K562 (cell line): Measurements from ENCODE around the gene SFXN3. TPM values are rescaled to one million over a fixed set of nuclear protein-coding genes. Genes with fewer than 3 reads are reported as not detected.

Experiments used
- ATAC-seq: fragments of 200-7000 bp; cut with Tn5 transposase; 3 replicates; pipeline ENCODE4 v1.9.1; 2020; ENCODE audit warnings: moderate library complexity
- BruUV-seq: library from RNA; stranded (reverse); fragments of 400-500 nt; replicated peaks from 2 replicates; lab custom pipeline; 2021; lab: Mats Ljungman, UMichigan
- CTCF ChIA-PET: fragments of 300-600 bp; formaldehyde crosslinking; extraction: SDS; loops from one replicate; lab custom pipeline; 2021; ENCODE audit warnings: low intra/inter-chr PET ratio; lab: Yijun Ruan, JAX
- POLR2A ChIA-PET: fragments of 300-600, 350-650 bp; sonication (Branson Sonifier 250); formaldehyde crosslinking; extraction: SDS; loops from one replicate; lab custom pipeline; 2021; ENCODE audit warnings: antibody characterized with exemption, inconsistent platforms; lab: Yijun Ruan, JAX
- DNase-seq, 4 experiments: peaks; one replicate each; pipeline versions ENCODE4 v3.0.0 to v3.0.0-alpha.2; 2011 to 2018; ENCODE audit warnings: low spot score in 3 of 4, mixed read lengths in 3 of 4; ENCODE audit errors: extremely low read depth in 1 of 4
- FAIRE-seq: peaks from 2 replicates; lab custom pipeline; 2011; peaks lifted over from hg19 to GRCh38; lab: Jason Lieb, UNC
- H2AFZ ChIP-seq: 2 replicates; pipeline ENCODE4 v1.6.0; 2011; ENCODE audit warnings: low read depth, low read length, control low read depth, inconsistent platforms
- H3K27ac ChIP-seq: fragments of 200-600 bp; 3 replicates; pipeline ENCODE4 v1.8.0; 2011; ENCODE audit warnings: low read depth, mild to moderate bottlenecking, control low read depth, inconsistent platforms, low read length, moderate library complexity, mixed read lengths; ENCODE audit errors: extremely low read depth
- H3K27me3 ChIP-seq, 2 experiments: fragments of 300-600 bp in 1 of 2; 2 replicates in 1 of 2; 3 replicates in 1 of 2; pipeline versions ENCODE4 v1.6.0 to v1.8.0; 2011; ENCODE audit warnings: inconsistent platforms in 2 of 2, low read length in 2 of 2, mild to moderate bottlenecking in 1 of 2, mixed read lengths in 1 of 2, moderate library complexity in 1 of 2; ENCODE audit not compliant: control insufficient read depth in 2 of 2, insufficient read depth in 2 of 2
- H3K36me3 ChIP-seq: fragments of 300-600 bp; 3 replicates; pipeline ENCODE4 v1.8.0; 2011; ENCODE audit warnings: mild to moderate bottlenecking, low read length, inconsistent platforms; ENCODE audit not compliant: control insufficient read depth, insufficient read depth
- H3K4me1 ChIP-seq, 2 experiments: fragments of 200-600 bp in 1 of 2; replicated peaks in 1 of 2; 2 replicates in 1 of 2; 3 replicates in 1 of 2; pipeline versions ENCODE4 v1.5.1 to v1.8.0; 2011; ENCODE audit warnings: inconsistent platforms in 2 of 2, low read length in 2 of 2, mild to moderate bottlenecking in 1 of 2, mixed read lengths in 1 of 2, moderate library complexity in 1 of 2; ENCODE audit not compliant: control insufficient read depth in 2 of 2, insufficient read depth in 2 of 2
- H3K4me2 ChIP-seq: 2 replicates; pipeline ENCODE4 v1.6.1; 2011; ENCODE audit warnings: low read length, control low read depth, inconsistent platforms, mixed read lengths; ENCODE audit not compliant: insufficient read depth
- H3K4me3 ChIP-seq: fragments of 200-600 bp; sonication (generic), shearing (Covaris generic); 2 replicates; pipeline ENCODE4 v1.5.1; 2016; ENCODE audit warnings: control low read depth, inconsistent platforms
- H3K79me2 ChIP-seq: fragments of 200-600 bp; 3 replicates; pipeline ENCODE4 v1.8.0; 2011; ENCODE audit warnings: low read length, inconsistent platforms; ENCODE audit not compliant: control insufficient read depth, insufficient read depth
- H3K9ac ChIP-seq, 2 experiments: 2 replicates each; pipeline versions ENCODE4 v1.6.0 to v1.6.1; 2011; ENCODE audit warnings: low read depth in 2 of 2, low read length in 2 of 2, control low read depth in 1 of 2, inconsistent platforms in 1 of 2, mild to moderate bottlenecking in 1 of 2, mixed read lengths in 1 of 2; ENCODE audit not compliant: insufficient read depth in 1 of 2
- H3K9me1 ChIP-seq: one replicate; pipeline ENCODE4 v1.6.0; 2011; ENCODE audit warnings: inconsistent platforms, mild to moderate bottlenecking, low read length, moderate library complexity; ENCODE audit not compliant: control insufficient read depth, insufficient read depth
- H3K9me3 ChIP-seq: replicated peaks from 2 replicates; pipeline ENCODE4 v1.5.1; 2011; ENCODE audit warnings: low read depth, low read length, inconsistent platforms; ENCODE audit not compliant: control insufficient read depth, insufficient read depth
- H4K20me1 ChIP-seq: replicated peaks from 2 replicates; pipeline ENCODE4 v1.6.1; 2011; ENCODE audit warnings: low read length, inconsistent platforms, mixed read lengths; ENCODE audit not compliant: control insufficient read depth, insufficient read depth
- NR2F6 ChIP-seq: fragments of 450-650 bp; formaldehyde crosslinking; IDR thresholded peaks from 2 replicates; pipeline ENCODE4 v1.4.0; 2020; ENCODE audit warnings: mild to moderate bottlenecking
- RAD21 ChIP-seq, 2 experiments: fragments of 250-450 bp in 1 of 2; fragments of 450-650 bp in 1 of 2; sonication (Bioruptor Pico) in 1 of 2; formaldehyde crosslinking in 1 of 2; IDR thresholded peaks in 1 of 2; conservative IDR thresholded peaks in 1 of 2; 2 replicates each; pipeline versions ENCODE4 v1.4.0 to v1.8.0; 2020 to 2022; ENCODE audit warnings: mild to moderate bottlenecking in 2 of 2, moderate library complexity in 1 of 2
- WGBS: fragments of 100-300 bp; shearing (Covaris generic); methylation state at CpG from one replicate; pipeline ENCODE4 v1.1.6; 2016; ENCODE audit warnings: low coverage, mixed read lengths; ENCODE audit not compliant: insufficient coverage; ENCODE audit errors: missing lambda C conversion rate; 5-methylcytosine and 5-hydroxymethylcytosine counted together
- in situ Hi-C: fragments of 300-500 bp; cut with MboI; formaldehyde crosslinking; loops from 4 replicates; pipeline ENCODE4 v1.15.0; 2018; ENCODE audit warnings: inconsistent platforms, mixed read lengths
- intact Hi-C: fragments of 100-400 bp; cut with micrococcal nuclease; formaldehyde crosslinking; loops from 2 replicates; pipeline ENCODE4 v1.14.2; 2022
- polyA plus RNA-seq, 8 experiments: library from polyadenylated mRNA; depleted of rRNA in 4 of 8; stranded (reverse) in 5 of 8; unstranded in 3 of 8; fragments of >200 nt; fragmentation: Nextera tagmentation in 2 of 8; fragmentation: Illumina TruSeq in 1 of 8; extraction: Ambion mirVana in 2 of 8; extraction: Trizol in 1 of 8; gene quantifications; 2 replicates each; pipeline versions ENCODE4 v1.2.1 to v1.2.3, GENCODE V29; 2011 to 2014; ENCODE audit warnings: inconsistent platforms in 1 of 8, missing spikeins in 1 of 8
- total RNA-seq, 7 experiments: library from RNA; depleted of rRNA in 6 of 7; stranded (reverse); fragments of >200 nt in 6 of 7; fragmentation: Illumina TruSeq in 2 of 7; extraction: Trizol in 2 of 7; gene quantifications; 2 replicates each; pipeline versions ENCODE4 v1.2.1 to v1.2.3, GENCODE V29; 2011 to 2021; ENCODE audit warnings: low replicate concordance in 1 of 7
- TF ChIP-seq, protein P1 (sequence below), 3 experiments: IDR thresholded peaks in 2 of 3; conservative IDR thresholded peaks in 1 of 3; 2 replicates each; pipeline ENCODE4 v1.5.1; 2011 to 2012; ENCODE audit warnings: low read length in 3 of 3, mild to moderate bottlenecking in 3 of 3, control low read depth in 2 of 3, improper control_type of control experiment in 1 of 3, inconsistent platforms in 1 of 3, low read depth in 1 of 3, mixed read lengths in 1 of 3, moderate library complexity in 1 of 3; ENCODE audit not compliant: insufficient read depth in 2 of 3
- TF ChIP-seq, protein P2 (sequence below), 2 experiments: fragments of 450-650 bp in 1 of 2; sonication (generic) in 1 of 2; formaldehyde crosslinking in 1 of 2; IDR thresholded peaks; 2 replicates each; pipeline versions ENCODE4 v1.7.1 to v1.9.0; 2016 to 2022; ENCODE audit warnings: inconsistent platforms in 1 of 2, mild to moderate bottlenecking in 1 of 2, missing genetic modification reagents in 1 of 2

Gene SFXN3
- total and polyA plus RNA-seq, 9 of the 15 experiments (the other 6 are each of a cell fraction or from before 2014, with no cell fraction given): 0.24 to 4.6 (median 0.86) TPM

GRCh38 chr10:101055411-101055810 lies 24.4 kb downstream of the SFXN3 start:
- POLR2A ChIA-PET: interaction anchor here (0.8 kb wide), 1 partner anchor 57 kb away, joined by 3 read pairs; no protein-coding TSS in a partner anchor

More at GRCh38 chr10:101055411-101055810, 24.4 kb downstream of the SFXN3 start:
- Histone ChIP-seq H2AFZ (no peak overlapping the region), H4K20me1 (no peaks in the 10 kb centered on the region), H3K4me2 (no peak overlapping the region), H3K27me3 (no peaks in the 10 kb centered on the region), H3K36me3 (peaks cover 24% of the 10 kb centered on the region; the same call in 2 of the 3 replicates), H3K4me3 (no peak overlapping the region), H3K4me1 (peaks cover 8% of the 10 kb centered on the region in 2 experiments; a peak in 4 of 5 replicates), H3K9me3 (no peaks in the 10 kb centered on the region), H3K79me2 (peaks cover 44% of the 10 kb centered on the region), H3K9ac (no peak overlapping the region; a peak in 1 of 4 replicates), H3K27ac (no peak overlapping the region), H3K9me1 (no peaks in the 10 kb centered on the region)
- DNase-seq: no peak
- peak; percentile 59 for ATAC-seq
- WGBS: 65% methylated on average over 4 of the region's 4 CpGs
- no peak for FAIRE-seq
- intact Hi-C loops: no loop called here
- CTCF ChIA-PET: no interaction called here
- no TSS peak for BruUV-seq
- in situ Hi-C loops: no loop called here
- TF ChIP-seq, protein P1, sequence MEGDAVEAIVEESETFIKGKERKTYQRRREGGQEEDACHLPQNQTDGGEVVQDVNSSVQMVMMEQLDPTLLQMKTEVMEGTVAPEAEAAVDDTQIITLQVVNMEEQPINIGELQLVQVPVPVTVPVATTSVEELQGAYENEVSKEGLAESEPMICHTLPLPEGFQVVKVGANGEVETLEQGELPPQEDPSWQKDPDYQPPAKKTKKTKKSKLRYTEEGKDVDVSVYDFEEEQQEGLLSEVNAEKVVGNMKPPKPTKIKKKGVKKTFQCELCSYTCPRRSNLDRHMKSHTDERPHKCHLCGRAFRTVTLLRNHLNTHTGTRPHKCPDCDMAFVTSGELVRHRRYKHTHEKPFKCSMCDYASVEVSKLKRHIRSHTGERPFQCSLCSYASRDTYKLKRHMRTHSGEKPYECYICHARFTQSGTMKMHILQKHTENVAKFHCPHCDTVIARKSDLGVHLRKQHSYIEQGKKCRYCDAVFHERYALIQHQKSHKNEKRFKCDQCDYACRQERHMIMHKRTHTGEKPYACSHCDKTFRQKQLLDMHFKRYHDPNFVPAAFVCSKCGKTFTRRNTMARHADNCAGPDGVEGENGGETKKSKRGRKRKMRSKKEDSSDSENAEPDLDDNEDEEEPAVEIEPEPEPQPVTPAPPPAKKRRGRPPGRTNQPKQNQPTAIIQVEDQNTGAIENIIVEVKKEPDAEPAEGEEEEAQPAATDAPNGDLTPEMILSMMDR (IDR thresholded peaks at IDR 0.05 in 2 of 3, conservative IDR thresholded peaks at IDR 0.05 in 1 of 3; ENCODE audit: insufficient read depth in 2 of 3, low read depth in 1 of 3, low read length in 3 of 3): peak; percentile 42 to 50 (median 46); a peak in 5 of 6 replicates
- TF ChIP-seq, protein P2, sequence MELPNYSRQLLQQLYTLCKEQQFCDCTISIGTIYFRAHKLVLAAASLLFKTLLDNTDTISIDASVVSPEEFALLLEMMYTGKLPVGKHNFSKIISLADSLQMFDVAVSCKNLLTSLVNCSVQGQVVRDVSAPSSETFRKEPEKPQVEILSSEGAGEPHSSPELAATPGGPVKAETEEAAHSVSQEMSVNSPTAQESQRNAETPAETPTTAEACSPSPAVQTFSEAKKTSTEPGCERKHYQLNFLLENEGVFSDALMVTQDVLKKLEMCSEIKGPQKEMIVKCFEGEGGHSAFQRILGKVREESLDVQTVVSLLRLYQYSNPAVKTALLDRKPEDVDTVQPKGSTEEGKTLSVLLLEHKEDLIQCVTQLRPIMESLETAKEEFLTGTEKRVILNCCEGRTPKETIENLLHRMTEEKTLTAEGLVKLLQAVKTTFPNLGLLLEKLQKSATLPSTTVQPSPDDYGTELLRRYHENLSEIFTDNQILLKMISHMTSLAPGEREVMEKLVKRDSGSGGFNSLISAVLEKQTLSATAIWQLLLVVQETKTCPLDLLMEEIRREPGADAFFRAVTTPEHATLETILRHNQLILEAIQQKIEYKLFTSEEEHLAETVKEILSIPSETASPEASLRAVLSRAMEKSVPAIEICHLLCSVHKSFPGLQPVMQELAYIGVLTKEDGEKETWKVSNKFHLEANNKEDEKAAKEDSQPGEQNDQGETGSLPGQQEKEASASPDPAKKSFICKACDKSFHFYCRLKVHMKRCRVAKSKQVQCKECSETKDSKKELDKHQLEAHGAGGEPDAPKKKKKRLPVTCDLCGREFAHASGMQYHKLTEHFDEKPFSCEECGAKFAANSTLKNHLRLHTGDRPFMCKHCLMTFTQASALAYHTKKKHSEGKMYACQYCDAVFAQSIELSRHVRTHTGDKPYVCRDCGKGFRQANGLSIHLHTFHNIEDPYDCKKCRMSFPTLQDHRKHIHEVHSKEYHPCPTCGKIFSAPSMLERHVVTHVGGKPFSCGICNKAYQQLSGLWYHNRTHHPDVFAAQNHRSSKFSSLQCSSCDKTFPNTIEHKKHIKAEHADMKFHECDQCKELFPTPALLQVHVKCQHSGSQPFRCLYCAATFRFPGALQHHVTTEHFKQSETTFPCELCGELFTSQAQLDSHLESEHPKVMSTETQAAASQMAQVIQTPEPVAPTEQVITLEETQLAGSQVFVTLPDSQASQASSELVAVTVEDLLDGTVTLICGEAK (IDR thresholded peaks at IDR 0.05): no peak
- TF ChIP-seq, protein P2 (CRISPR knock-in tag; IDR thresholded peaks at IDR 0.05): no peak
- TF ChIP-seq NR2F6 (CRISPR knock-in tag) (no peak), RAD21 (CRISPR knock-in tag; conservative IDR thresholded peaks at IDR 0.05 in 1 of 2, IDR thresholded peaks at IDR 0.05 in 1 of 2) (peak in 1 of 2 experiments; percentile 31; a peak in 1 of 4 replicates)
